Measurements from ENCODE around the gene GSDME. TPM values are rescaled to one million over a fixed set of nuclear protein-coding genes. Genes with fewer than 3 reads are reported as not detected.

The GSDME gene
- total RNA-seq, 1 donor = 70.8 TPM

DNA sequence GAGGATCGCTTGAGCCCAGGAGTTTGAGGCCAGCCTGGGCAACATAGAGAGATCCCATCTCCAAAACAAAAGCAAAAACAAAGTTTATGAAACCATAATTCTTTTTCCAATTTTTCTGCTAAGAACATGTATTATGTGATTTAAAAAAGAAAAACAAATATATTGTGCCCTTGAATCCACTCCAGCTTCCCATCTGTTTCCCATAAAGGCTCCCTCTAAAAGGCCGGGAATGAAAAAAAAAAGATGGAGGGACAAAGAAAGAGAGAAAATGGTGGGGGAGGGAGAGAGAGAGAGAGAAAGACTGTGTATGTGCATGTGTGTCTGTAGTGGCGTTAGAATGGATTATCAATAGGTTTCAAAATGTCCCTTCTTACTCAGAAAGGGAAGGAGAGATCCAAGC, 20.5 kb upstream of the GSDME start:
- no peak overlapping the region for H3K4me3 ChIP-seq (ENCODE audit: low read depth, low read length)
- DNase-seq (ENCODE audit: low read depth) = no peak
- TF ChIP-seq, protein P1, sequence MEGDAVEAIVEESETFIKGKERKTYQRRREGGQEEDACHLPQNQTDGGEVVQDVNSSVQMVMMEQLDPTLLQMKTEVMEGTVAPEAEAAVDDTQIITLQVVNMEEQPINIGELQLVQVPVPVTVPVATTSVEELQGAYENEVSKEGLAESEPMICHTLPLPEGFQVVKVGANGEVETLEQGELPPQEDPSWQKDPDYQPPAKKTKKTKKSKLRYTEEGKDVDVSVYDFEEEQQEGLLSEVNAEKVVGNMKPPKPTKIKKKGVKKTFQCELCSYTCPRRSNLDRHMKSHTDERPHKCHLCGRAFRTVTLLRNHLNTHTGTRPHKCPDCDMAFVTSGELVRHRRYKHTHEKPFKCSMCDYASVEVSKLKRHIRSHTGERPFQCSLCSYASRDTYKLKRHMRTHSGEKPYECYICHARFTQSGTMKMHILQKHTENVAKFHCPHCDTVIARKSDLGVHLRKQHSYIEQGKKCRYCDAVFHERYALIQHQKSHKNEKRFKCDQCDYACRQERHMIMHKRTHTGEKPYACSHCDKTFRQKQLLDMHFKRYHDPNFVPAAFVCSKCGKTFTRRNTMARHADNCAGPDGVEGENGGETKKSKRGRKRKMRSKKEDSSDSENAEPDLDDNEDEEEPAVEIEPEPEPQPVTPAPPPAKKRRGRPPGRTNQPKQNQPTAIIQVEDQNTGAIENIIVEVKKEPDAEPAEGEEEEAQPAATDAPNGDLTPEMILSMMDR (IDR thresholded peaks at IDR 0.05; ENCODE audit: insufficient read depth, low read depth, low read length) = no peak

DNA sequence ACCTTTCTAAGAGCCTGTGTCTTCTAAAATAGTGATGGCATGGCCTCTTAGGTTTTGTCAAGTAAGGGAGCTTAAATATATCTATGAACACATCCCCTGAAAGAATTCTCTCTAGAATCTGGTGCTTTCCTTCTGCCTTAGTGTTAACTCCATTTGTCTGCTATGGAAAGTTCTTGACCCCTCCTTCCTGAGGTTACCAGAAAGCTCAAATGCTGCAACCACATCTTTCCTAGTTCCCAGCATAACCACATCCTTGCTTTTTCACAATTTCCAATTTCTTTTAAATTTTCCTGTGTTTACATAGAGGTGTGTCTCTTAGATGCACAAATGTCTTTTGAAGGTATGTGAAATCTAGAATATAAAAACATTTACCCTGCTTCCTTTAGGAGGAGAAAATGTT, 16.4 kb upstream of the GSDME start:
- TF ChIP-seq, protein P1 (IDR thresholded peaks at IDR 0.05; ENCODE audit: insufficient read depth, low read depth, low read length) = no peak
- DNase-seq (ENCODE audit: low read depth) = no peak
- no peak overlapping the region for H3K4me3 ChIP-seq (ENCODE audit: low read depth, low read length)

DNA sequence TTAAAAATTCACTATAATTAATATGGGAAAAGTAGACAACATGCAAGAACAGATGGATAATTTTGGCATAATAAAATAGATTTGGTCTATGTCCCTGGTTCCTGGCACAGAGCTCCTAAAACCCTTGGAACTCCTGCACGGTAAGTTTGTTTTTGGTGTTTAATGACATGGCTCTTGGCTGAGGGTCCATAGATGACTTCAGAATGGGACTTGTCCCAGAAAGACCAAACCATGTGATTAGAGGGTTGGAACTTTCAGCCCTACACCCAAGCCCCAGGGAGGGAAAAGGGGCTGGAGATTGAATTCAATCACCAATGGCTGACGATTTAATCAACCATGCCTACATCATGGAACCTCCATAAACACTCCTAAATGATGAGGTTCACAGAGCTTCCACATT, 12.6 kb upstream of the GSDME start:
- TF ChIP-seq, protein P1 (IDR thresholded peaks at IDR 0.05; ENCODE audit: insufficient read depth, low read depth, low read length) = no peak
- H3K4me3 ChIP-seq (ENCODE audit: low read depth, low read length) = no peak overlapping the region
- DNase-seq (ENCODE audit: low read depth) = no peak

DNA sequence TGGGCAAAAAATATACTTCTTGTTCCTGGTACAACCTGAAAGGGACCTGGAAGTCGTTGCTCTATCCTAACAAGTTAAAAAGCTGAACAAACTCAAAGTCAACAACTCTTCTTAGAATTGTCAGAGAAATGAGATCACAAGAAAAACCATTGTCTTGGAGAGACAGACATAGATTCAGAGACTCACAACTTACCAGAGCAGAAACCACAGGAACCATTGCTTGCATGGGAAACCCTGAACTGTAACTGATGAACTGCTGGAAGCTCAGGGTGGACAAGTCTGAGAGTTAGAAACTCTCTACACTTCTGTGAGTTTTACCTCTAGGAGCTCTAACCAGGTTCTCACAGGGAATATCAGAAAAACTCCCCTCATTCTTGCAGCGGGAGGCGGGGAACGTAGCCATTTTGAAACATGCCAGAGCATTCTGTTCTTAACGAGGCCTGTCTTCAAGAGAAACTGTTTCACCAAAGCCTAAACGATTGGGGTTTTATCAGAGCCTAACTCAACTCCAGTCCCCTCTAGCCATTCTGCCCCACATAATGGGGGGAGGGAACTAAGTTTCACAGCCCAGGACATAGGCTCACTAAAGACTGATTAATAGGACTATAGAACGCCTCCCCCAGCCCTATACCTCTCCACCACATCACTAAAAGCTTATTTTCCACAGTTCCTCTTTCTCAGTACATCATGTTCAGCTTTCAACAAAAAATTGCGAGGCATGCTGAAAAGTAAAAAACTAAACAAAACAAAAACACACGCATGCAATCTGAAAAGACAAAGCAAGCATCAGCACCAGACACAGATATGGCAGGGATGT, 12.0 kb upstream of the GSDME start:
- TF ChIP-seq, protein P1 (IDR thresholded peaks at IDR 0.05; ENCODE audit: insufficient read depth, low read depth, low read length) = no peak
- H3K4me3 ChIP-seq (ENCODE audit: low read depth, low read length) = no peak overlapping the region
- no peak for DNase-seq (ENCODE audit: low read depth)

DNA sequence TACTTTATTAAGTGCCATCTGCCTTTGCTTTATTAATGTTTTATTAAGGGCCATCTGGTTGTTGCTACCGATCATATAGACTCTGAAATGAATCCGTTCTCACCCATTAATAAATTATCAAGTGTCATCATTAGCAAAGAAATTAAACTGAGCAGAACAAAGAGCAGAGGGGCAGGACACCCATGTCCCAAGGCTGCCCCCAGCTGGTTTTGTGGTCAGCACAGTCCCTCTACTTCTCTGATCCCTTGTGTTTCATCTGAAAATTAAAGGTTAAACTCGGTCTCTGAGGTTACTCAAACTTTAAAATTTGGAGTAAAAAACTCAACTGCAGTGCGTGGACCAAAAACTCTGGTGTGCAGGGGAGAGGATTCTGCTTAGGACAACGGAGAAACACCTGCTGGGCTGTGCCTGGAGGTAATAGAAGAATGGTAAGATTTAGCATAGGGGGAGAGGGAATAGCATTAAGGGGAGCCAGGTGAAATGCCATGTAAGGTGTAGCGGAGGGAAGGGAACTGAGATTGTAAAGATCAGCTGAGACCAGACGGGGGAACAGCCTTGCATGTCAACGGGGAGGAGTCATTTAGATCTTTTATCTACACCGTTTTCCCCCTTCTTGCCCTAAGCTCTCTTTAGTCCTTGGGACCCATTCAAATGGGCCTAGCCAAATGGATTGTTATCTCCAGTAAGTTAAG, 10.8 kb upstream of the GSDME start:
- TF ChIP-seq, protein P1 (IDR thresholded peaks at IDR 0.05; ENCODE audit: insufficient read depth, low read depth, low read length) = peak; percentile 12
- no peak for DNase-seq (ENCODE audit: low read depth)
- no peak overlapping the region for H3K4me3 ChIP-seq (ENCODE audit: low read depth, low read length)

DNA sequence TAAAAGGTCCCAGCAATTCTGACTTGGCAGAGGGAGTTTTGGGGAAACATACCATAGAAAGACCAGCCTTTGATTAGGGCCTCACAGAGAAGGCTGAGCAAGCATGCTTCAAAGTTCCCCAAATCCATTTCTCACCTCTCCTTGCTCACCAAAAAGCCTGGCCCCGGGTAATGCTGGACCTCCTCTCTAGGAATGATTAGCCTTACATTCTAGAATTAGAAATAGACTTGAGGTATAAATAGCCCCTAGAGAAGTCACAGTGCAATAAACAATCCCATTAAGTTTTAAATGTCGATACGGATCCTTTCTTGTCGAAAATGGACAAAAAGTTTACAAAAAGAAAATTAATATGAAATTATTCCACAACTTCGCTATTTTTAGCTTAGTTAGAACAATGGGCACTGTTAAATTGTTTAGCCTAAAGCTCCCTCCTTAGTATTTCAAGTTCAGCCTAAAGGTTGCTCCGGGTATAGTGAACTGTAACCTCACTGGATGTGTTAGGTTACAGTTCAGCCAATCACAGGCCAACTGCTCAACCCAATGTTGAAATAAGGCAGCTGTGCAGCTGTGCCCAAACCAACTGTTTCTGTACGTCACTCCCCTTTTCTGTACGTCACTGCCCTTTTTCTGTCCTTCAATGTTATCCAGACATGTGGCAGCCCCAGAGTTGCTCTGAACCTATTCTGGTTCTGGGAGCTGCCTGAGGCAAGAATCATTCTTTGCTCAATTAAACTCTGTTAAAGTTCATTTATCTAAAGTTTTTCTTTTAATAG, 7.9 kb upstream of the GSDME start:
- TF ChIP-seq, protein P1 (IDR thresholded peaks at IDR 0.05; ENCODE audit: insufficient read depth, low read depth, low read length) = no peak
- H3K4me3 ChIP-seq (ENCODE audit: low read depth, low read length) = no peak overlapping the region
- DNase-seq (ENCODE audit: low read depth) = peak; percentile 67

Measured in fibroblast of villous mesenchyme (primary cell).